ENCODE measurements around the gene CYP2A7. TPM values are rescaled to one million over a fixed set of nuclear protein-coding genes. Genes with fewer than 3 reads are reported as not detected.
"Not testable (repeated sequence)": the region's sequence is repeated elsewhere in the genome, so short reads cannot be mapped to it uniquely, and the experiment has no call there.

Gene CYP2A7
- total and polyA plus RNA-seq, 2 experiments from 2014 or later = not detected

GRCh38 chr19:40825460-40826095 is 56.5 kb downstream of the CYP2A7 start:
- in situ Hi-C loops (cut with MboI); H3K9me3 ChIP-seq (ENCODE audit: low read depth): not testable (repeated sequence)
- WGBS, 2 experiments (ENCODE audit: low coverage in 1 of 2, low lambda C conversion rate in 2 of 2, missing lambda C conversion rate in 2 of 2) = 79 to 80% methylated on average over 6 of the region's 6 CpGs

More at GRCh38 chr19:40825460-40826095, 56.5 kb downstream of the CYP2A7 start:
- H3K27me3 ChIP-seq (replicated peaks; ENCODE audit: insufficient read depth); H3K4me3 ChIP-seq; DNase-seq; H3F3A ChIP-seq (ENCODE audit: insufficient read depth); H4K20me1 ChIP-seq (ENCODE audit: insufficient read depth); H3K4me1 ChIP-seq (ENCODE audit: insufficient read depth); H3K27ac ChIP-seq; H3K9ac ChIP-seq; H3K79me2 ChIP-seq (ENCODE audit: insufficient read depth); H3K9me2 ChIP-seq (ENCODE audit: insufficient read depth); H3K36me3 ChIP-seq (ENCODE audit: low read depth); H2AFZ ChIP-seq; H3K4me2 ChIP-seq (ENCODE audit: unreplicated experiment): not testable (repeated sequence)

Other genes with a start within 250 kb of the CYP2A7 start
- gene NUMBL, start 191.6 kb downstream of the CYP2A7 start, total RNA-seq (2014; rRNA removed; shearing (Covaris generic)) = 33.4 and 49.7 TPM in 2 replicates
- 30.8 and 35.1 TPM in 2 replicates for gene NUMBL, start 191.6 kb downstream of the CYP2A7 start, polyA plus RNA-seq (2016; fragmentation: Nextera tagmentation; extraction: Ambion mirVana)
- gene COQ8B, start 165.3 kb downstream of the CYP2A7 start, total RNA-seq (2014; rRNA removed; shearing (Covaris generic)) = 28.6 and 43.4 TPM in 2 replicates
- 13.4 and 15.2 TPM in 2 replicates for gene COQ8B, start 165.3 kb downstream of the CYP2A7 start, polyA plus RNA-seq (2016; fragmentation: Nextera tagmentation; extraction: Ambion mirVana)
- 19.9 and 24.7 TPM in 2 replicates for gene ITPKC, start 165.1 kb downstream of the CYP2A7 start, total RNA-seq (2014; rRNA removed; shearing (Covaris generic))
- 8.5 and 10.4 TPM in 2 replicates for gene ITPKC, start 165.1 kb downstream of the CYP2A7 start, polyA plus RNA-seq (2016; fragmentation: Nextera tagmentation; extraction: Ambion mirVana)
- 0.38 and 2.5 TPM in 2 replicates for gene ACTMAP, start 131.8 kb downstream of the CYP2A7 start, total RNA-seq (2014; rRNA removed; shearing (Covaris generic))
- 5.6 and 7.3 TPM in 2 replicates for gene ACTMAP, start 131.8 kb downstream of the CYP2A7 start, polyA plus RNA-seq (2016; fragmentation: Nextera tagmentation; extraction: Ambion mirVana)
- 30.6 and 35.3 TPM in 2 replicates for gene SNRPA, start 131.0 kb downstream of the CYP2A7 start, total RNA-seq (2014; rRNA removed; shearing (Covaris generic))
- 50.1 and 58.5 TPM in 2 replicates for gene SNRPA, start 131.0 kb downstream of the CYP2A7 start, polyA plus RNA-seq (2016; fragmentation: Nextera tagmentation; extraction: Ambion mirVana)
- not detected in 2 replicates for gene MIA, start 106.7 kb downstream of the CYP2A7 start, total RNA-seq (2014; rRNA removed; shearing (Covaris generic))
- gene MIA, start 106.7 kb downstream of the CYP2A7 start, polyA plus RNA-seq (2016; fragmentation: Nextera tagmentation; extraction: Ambion mirVana) = not detected in 2 replicates
- 20.7 and 25.6 TPM in 2 replicates for gene RAB4B, start 104.0 kb downstream of the CYP2A7 start, total RNA-seq (2014; rRNA removed; shearing (Covaris generic))
- 23.2 and 24.6 TPM in 2 replicates for gene RAB4B, start 104.0 kb downstream of the CYP2A7 start, polyA plus RNA-seq (2016; fragmentation: Nextera tagmentation; extraction: Ambion mirVana)
- 80.6 and 83.3 TPM in 2 replicates for gene EGLN2, start 83.0 kb downstream of the CYP2A7 start, total RNA-seq (2014; rRNA removed; shearing (Covaris generic))
- 52.5 and 61.2 TPM in 2 replicates for gene EGLN2, start 83.0 kb downstream of the CYP2A7 start, polyA plus RNA-seq (2016; fragmentation: Nextera tagmentation; extraction: Ambion mirVana)
- not detected in 2 replicates for gene CYP2A6, start 31.8 kb downstream of the CYP2A7 start, total RNA-seq (2014; rRNA removed; shearing (Covaris generic))
- not detected in 2 replicates for gene CYP2A6, start 31.8 kb downstream of the CYP2A7 start, polyA plus RNA-seq (2016; fragmentation: Nextera tagmentation; extraction: Ambion mirVana)
- gene CYP2B6, start 109.1 kb upstream of the CYP2A7 start, total RNA-seq (2014; rRNA removed; shearing (Covaris generic)) = not detected in 2 replicates
- not detected in 2 replicates for gene CYP2B6, start 109.1 kb upstream of the CYP2A7 start, polyA plus RNA-seq (2016; fragmentation: Nextera tagmentation; extraction: Ambion mirVana)
- not detected in 2 replicates for gene CYP2A13, start 206.2 kb upstream of the CYP2A7 start, total RNA-seq (2014; rRNA removed; shearing (Covaris generic))
- not detected in 2 replicates for gene CYP2A13, start 206.2 kb upstream of the CYP2A7 start, polyA plus RNA-seq (2016; fragmentation: Nextera tagmentation; extraction: Ambion mirVana)
- gene CYP2F1, start 232.2 kb upstream of the CYP2A7 start, total RNA-seq (2014; rRNA removed; shearing (Covaris generic)) = not detected in 2 replicates
- not detected in 2 replicates for gene CYP2F1, start 232.2 kb upstream of the CYP2A7 start, polyA plus RNA-seq (2016; fragmentation: Nextera tagmentation; extraction: Ambion mirVana)